GM12872 (cell line): ENCODE measurements around the gene NFIA.

Experiments
- CTCF ChIP-seq: IDR thresholded peaks from 3 replicates; pipeline ENCODE4 v1.5.1; 2011; ENCODE audit warnings: low read depth, mild to moderate bottlenecking, low read length, moderate library complexity; ENCODE audit not compliant: insufficient read depth

The NFIA gene

GRCh38 chr1:61459345-61459744 lies 377.0 kb downstream of the NFIA start:
- no peak for TF ChIP-seq CTCF

DNA sequence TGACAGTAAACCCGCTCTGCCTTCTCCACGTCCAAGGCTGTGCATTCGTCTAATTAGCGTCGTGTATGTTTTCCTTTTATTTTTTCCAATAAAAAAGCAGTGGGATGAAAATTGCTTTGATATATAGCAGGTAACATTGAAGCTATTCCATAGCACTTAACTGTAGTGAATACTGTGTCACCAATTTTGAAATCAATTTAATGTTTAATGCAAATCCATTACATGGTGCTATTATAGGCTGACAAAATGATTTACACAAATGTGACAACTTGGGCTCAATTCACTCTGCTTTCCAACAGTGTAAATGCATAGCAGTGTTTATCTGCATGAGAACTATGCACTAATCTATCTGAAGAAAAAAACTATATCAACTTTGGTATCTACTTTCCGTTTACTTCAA lies 377.8 kb downstream of the NFIA start:
- TF ChIP-seq CTCF: no peak

GRCh38 chr1:61461406-61462384 lies 379.3 kb downstream of the NFIA start:
- TF ChIP-seq CTCF: no peak

GRCh38 chr1:61462628-61463027 lies 380.3 kb downstream of the NFIA start:
- no peak for TF ChIP-seq CTCF

GRCh38 chr1:61463220-61463619 lies 380.9 kb downstream of the NFIA start:
- no peak for TF ChIP-seq CTCF

DNA sequence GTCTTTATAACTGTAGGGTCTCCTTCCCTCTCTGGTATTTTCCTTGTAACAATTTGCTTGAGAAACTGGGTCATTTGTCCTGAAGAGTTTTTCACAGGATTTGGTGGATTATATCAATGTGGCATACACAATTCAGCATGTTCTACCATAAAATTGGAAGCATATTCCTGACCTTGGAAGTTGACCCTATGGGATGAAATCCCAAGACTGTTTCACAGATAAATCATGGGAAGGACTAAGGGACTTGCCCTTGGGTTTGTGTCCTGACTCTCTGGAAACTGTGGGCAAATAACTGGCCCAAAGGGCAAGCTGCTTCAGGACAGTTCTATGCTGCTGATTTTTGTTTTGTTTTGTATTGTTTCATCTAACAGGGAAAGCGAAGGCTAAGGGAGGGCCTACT lies 387.0 kb downstream of the NFIA start:
- TF ChIP-seq CTCF: no peak

- TF ChIP-seq CTCF: no peak
Measured at GRCh38 chr1:61472876-61473275, 390.5 kb downstream of the NFIA start.
